HEK293 (cell line): ENCODE measurements around the gene OR5K4.

ENCODE experiments used
- CTCF ChIA-PET: fragments of 350-600 bp; formaldehyde crosslinking; extraction: SDS; loops from one replicate; lab custom pipeline; 2021; ENCODE audit warnings: antibody characterized with exemption; lab: Yijun Ruan, JAX
- POLR2A ChIA-PET: fragments of 300-600 bp; formaldehyde crosslinking; extraction: SDS; loops from one replicate; lab custom pipeline; 2020; ENCODE audit warnings: antibody characterized with exemption, inconsistent platforms; lab: Yijun Ruan, JAX
- H3K27ac ChIP-seq: fragments of 200-500 bp; sonication (Bioruptor generic); 2 replicates; pipeline ENCODE4 v1.5.1; 2014; ENCODE audit warnings: low read depth, low read length, control low read depth, inconsistent platforms; ENCODE audit errors: extremely low read depth
- H3K36me3 ChIP-seq, 2 experiments: fragments of 200-500 bp in 1 of 2; sonication (Bioruptor generic) in 1 of 2; 1 replicate in 1 of 2; 2 replicates in 1 of 2; pipeline ENCODE4 v1.5.1; 2014 to 2017; ENCODE audit warnings: inconsistent platforms in 2 of 2, low read length in 2 of 2; ENCODE audit not compliant: control insufficient read depth in 2 of 2, insufficient read depth in 1 of 2
- H3K4me1 ChIP-seq: fragments of 200-500 bp; sonication (Bioruptor generic); 2 replicates; pipeline ENCODE4 v1.5.1; 2014; ENCODE audit warnings: mild to moderate bottlenecking, low read length, inconsistent platforms; ENCODE audit not compliant: control insufficient read depth, insufficient read depth
- H3K4me3 ChIP-seq: 2 replicates; pipeline ENCODE4 v1.5.1; 2011; ENCODE audit warnings: low read depth, mild to moderate bottlenecking, control low read depth, low read length, moderate library complexity
- H3K9me3 ChIP-seq: fragments of 200-500 bp; sonication (Bioruptor generic); 2 replicates; pipeline ENCODE4 v1.5.1; 2014; ENCODE audit warnings: low read depth, low read length, inconsistent platforms; ENCODE audit not compliant: control insufficient read depth, insufficient read depth
- BCL11B ChIP-seq: fragments of 450-650 bp; formaldehyde crosslinking; IDR thresholded peaks from 2 replicates; pipeline ENCODE4 v1.5.1; 2016; ENCODE audit warnings: low read depth, missing biosample characterization, missing genetic modification characterization
- KLF10 ChIP-seq: fragments of 450-650 bp; IDR thresholded peaks from 2 replicates; pipeline ENCODE4 v1.5.1; 2018; ENCODE audit warnings: missing biosample characterization, mild to moderate bottlenecking, missing genetic modification characterization
- KLF8 ChIP-seq: fragments of 450-650 bp; formaldehyde crosslinking; IDR thresholded peaks from 2 replicates; pipeline ENCODE4 v1.5.1; 2016; ENCODE audit warnings: missing biosample characterization, missing genetic modification characterization
- OVOL3 ChIP-seq: fragments of 450-650 bp; formaldehyde crosslinking; IDR thresholded peaks from 2 replicates; pipeline ENCODE4 v1.5.1; 2016; ENCODE audit warnings: missing biosample characterization, missing genetic modification characterization
- PRDM1 ChIP-seq: fragments of 450-650 bp; formaldehyde crosslinking; IDR thresholded peaks from 2 replicates; pipeline ENCODE4; 2016; ENCODE audit warnings: missing biosample characterization, missing genetic modification characterization
- ZBTB20 ChIP-seq: fragments of 450-650 bp; formaldehyde crosslinking; IDR thresholded peaks from 2 replicates; pipeline ENCODE4 v1.5.1; 2016; ENCODE audit warnings: missing biosample characterization, missing genetic modification characterization
- ZEB2 ChIP-seq: fragments of 450-650 bp; formaldehyde crosslinking; IDR thresholded peaks from 2 replicates; pipeline ENCODE4 v1.5.1; 2016; ENCODE audit warnings: missing biosample characterization, missing genetic modification characterization
- ZNF146 ChIP-seq: fragments of 450-650 bp; formaldehyde crosslinking; IDR thresholded peaks from 2 replicates; pipeline ENCODE4 v1.5.1; 2016; ENCODE audit warnings: missing biosample characterization, missing genetic modification characterization
- ZNF16 ChIP-seq: fragments of 450-650 bp; formaldehyde crosslinking; IDR thresholded peaks from 2 replicates; pipeline ENCODE4 v1.5.1; 2016; ENCODE audit warnings: low read depth, missing biosample characterization, missing genetic modification characterization
- ZNF211 ChIP-seq: fragments of 450-650 bp; formaldehyde crosslinking; IDR thresholded peaks from 2 replicates; pipeline ENCODE4 v1.5.1; 2016; ENCODE audit warnings: low read depth, missing biosample characterization, missing genetic modification characterization
- ZNF221 ChIP-seq: fragments of 450-650 bp; formaldehyde crosslinking; IDR thresholded peaks from 2 replicates; pipeline ENCODE4 v1.5.1; 2017; ENCODE audit warnings: missing biosample characterization, missing genetic modification characterization, borderline replicate concordance
- ZNF23 ChIP-seq: fragments of 450-650 bp; formaldehyde crosslinking; IDR thresholded peaks from 2 replicates; pipeline ENCODE4 v1.5.1; 2016; ENCODE audit warnings: missing biosample characterization, missing genetic modification characterization, borderline replicate concordance
- ZNF24 ChIP-seq: fragments of 450-650 bp; formaldehyde crosslinking; IDR thresholded peaks from 2 replicates; pipeline ENCODE4 v1.5.1; 2016; ENCODE audit warnings: missing biosample characterization, missing genetic modification characterization
- ZNF274 ChIP-seq, 2 experiments: fragments of 200-500 bp in 1 of 2; fragments of 450-650 bp in 1 of 2; sonication (Bioruptor generic) in 1 of 2; formaldehyde crosslinking in 1 of 2; IDR thresholded peaks; 2 replicates each; pipeline versions ENCODE4 v1.5.1 to v1.6.1; 2014 to 2016; ENCODE audit warnings: borderline replicate concordance in 1 of 2, inconsistent platforms in 1 of 2, low read length in 1 of 2, missing biosample characterization in 1 of 2, missing genetic modification characterization in 1 of 2
- ZNF335 ChIP-seq: fragments of 450-650 bp; formaldehyde crosslinking; conservative IDR thresholded peaks from 2 replicates; pipeline ENCODE4 v1.5.1; 2016; ENCODE audit warnings: missing biosample characterization, missing genetic modification characterization
- ZNF354C ChIP-seq: fragments of 450-650 bp; formaldehyde crosslinking; IDR thresholded peaks from 2 replicates; pipeline ENCODE4 v1.5.1; 2016; ENCODE audit warnings: missing biosample characterization, missing genetic modification characterization, low read depth, borderline replicate concordance
- ZNF366 ChIP-seq: fragments of 450-650 bp; formaldehyde crosslinking; conservative IDR thresholded peaks from 2 replicates; pipeline ENCODE4 v1.5.1; 2016; ENCODE audit warnings: missing biosample characterization, missing genetic modification characterization
- ZNF433 ChIP-seq: fragments of 450-650 bp; formaldehyde crosslinking; IDR thresholded peaks from 2 replicates; pipeline ENCODE4 v1.5.1; 2016; ENCODE audit warnings: missing biosample characterization, missing genetic modification characterization, low read depth
- ZNF473 ChIP-seq: fragments of 450-650 bp; formaldehyde crosslinking; IDR thresholded peaks from 2 replicates; pipeline ENCODE4 v1.5.1; 2017; ENCODE audit warnings: missing biosample characterization, missing genetic modification characterization
- ZNF514 ChIP-seq: fragments of 450-650 bp; formaldehyde crosslinking; IDR thresholded peaks from 2 replicates; pipeline ENCODE4 v1.5.1; 2016; ENCODE audit warnings: missing biosample characterization, missing genetic modification characterization
- ZNF558 ChIP-seq: fragments of 450-650 bp; formaldehyde crosslinking; IDR thresholded peaks from 2 replicates; pipeline ENCODE4 v1.5.1; 2016; ENCODE audit warnings: missing biosample characterization, missing genetic modification characterization
- ZNF645 ChIP-seq: fragments of 450-650 bp; formaldehyde crosslinking; IDR thresholded peaks from 2 replicates; pipeline ENCODE4; 2016; ENCODE audit warnings: missing biosample characterization, missing genetic modification characterization
- ZNF768 ChIP-seq: fragments of 450-650 bp; formaldehyde crosslinking; IDR thresholded peaks from 2 replicates; pipeline ENCODE4 v1.5.1; 2018; ENCODE audit warnings: missing biosample characterization, mild to moderate bottlenecking, missing genetic modification characterization
- TF ChIP-seq, protein P1 (sequence below): fragments of 450-650 bp; formaldehyde crosslinking; IDR thresholded peaks from 2 replicates; pipeline ENCODE4 v1.5.1; 2016; ENCODE audit warnings: missing biosample characterization, missing genetic modification characterization
- TF ChIP-seq, protein P2 (sequence below): fragments of 450-650 bp; formaldehyde crosslinking; IDR thresholded peaks from 2 replicates; pipeline ENCODE4 v1.5.1; 2016; ENCODE audit warnings: missing biosample characterization, missing genetic modification characterization
- TF ChIP-seq, protein P3 (sequence below): fragments of 450-650 bp; formaldehyde crosslinking; IDR thresholded peaks from 2 replicates; pipeline ENCODE4 v1.5.1; 2017; ENCODE audit warnings: missing biosample characterization, missing genetic modification characterization
- TF ChIP-seq, protein P4 (sequence below): fragments of 450-650 bp; formaldehyde crosslinking; IDR thresholded peaks from 2 replicates; pipeline ENCODE4 v1.5.1; 2016; ENCODE audit warnings: missing biosample characterization, missing genetic modification characterization
- TF ChIP-seq, protein P5 (sequence below): sonication (generic); formaldehyde crosslinking; IDR thresholded peaks from 2 replicates; pipeline ENCODE4 v1.8.1; 2022; ENCODE audit warnings: mild to moderate bottlenecking, moderate library complexity, missing genetic modification reagents

The OR5K4 gene

DNA sequence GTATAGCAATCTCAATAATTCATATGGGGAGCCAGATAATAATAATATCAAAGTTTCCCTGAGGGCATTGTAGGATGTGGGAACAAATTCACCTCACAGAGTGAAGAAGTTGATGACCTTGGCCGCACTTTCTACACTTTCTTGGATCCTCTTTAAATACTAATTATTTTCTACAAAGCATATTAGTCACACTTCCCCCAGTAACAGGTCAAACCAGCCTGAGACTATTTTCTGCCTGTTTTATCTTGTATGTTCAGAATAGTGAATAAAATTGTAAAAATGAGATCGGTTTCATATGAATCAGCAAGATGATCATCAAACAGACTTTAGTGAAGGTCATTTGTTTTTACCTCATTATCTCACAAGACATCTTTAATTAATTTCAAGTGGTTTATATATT is 34.5 kb downstream of the OR5K4 start:
- POLR2A ChIA-PET: no interaction called here

DNA sequence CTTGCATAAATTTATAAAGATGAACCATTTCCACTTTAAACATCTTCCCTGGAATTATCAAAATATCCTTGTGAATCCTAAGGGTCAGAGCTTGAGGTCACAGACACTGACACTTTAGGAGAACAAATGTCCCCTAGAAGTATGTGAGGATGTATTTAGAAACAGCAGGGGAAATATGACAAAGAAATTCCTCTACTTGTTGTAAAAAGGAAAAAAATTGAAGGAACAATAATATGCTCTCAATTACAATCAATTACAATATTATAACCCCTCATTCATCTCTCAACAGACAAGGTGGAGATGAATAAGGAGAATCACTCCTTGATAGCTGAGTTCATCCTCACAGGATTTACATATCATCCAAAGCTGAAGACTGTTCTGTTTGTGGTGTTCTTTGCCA is 36.7 kb downstream of the OR5K4 start, which contains the start of gene OR5K3:
TSS of gene OR5K3 (plus strand) at position 301 of the 400 bp plus-strand sequence. CDS start at position 301, 0 bp downstream.
- TF ChIP-seq, protein P1, sequence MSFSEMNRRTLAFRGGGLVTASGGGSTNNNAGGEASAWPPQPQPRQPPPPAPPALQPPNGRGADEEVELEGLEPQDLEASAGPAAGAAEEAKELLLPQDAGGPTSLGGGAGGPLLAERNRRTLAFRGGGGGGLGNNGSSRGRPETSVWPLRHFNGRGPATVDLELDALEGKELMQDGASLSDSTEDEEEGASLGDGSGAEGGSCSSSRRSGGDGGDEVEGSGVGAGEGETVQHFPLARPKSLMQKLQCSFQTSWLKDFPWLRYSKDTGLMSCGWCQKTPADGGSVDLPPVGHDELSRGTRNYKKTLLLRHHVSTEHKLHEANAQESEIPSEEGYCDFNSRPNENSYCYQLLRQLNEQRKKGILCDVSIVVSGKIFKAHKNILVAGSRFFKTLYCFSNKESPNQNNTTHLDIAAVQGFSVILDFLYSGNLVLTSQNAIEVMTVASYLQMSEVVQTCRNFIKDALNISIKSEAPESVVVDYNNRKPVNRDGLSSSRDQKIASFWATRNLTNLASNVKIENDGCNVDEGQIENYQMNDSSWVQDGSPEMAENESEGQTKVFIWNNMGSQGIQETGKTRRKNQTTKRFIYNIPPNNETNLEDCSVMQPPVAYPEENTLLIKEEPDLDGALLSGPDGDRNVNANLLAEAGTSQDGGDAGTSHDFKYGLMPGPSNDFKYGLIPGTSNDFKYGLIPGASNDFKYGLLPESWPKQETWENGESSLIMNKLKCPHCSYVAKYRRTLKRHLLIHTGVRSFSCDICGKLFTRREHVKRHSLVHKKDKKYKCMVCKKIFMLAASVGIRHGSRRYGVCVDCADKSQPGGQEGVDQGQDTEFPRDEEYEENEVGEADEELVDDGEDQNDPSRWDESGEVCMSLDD (tag by site-specific recombination): no peak
- TF ChIP-seq ZNF768 (tag by site-specific recombination) (no peak), BCL11B (tag by site-specific recombination) (no peak), KLF10 (tag by site-specific recombination) (no peak), KLF8 (tag by site-specific recombination) (no peak), ZNF146 (tag by site-specific recombination) (no peak), ZNF433 (no peak), ZNF645 (tag by site-specific recombination) (no peak), ZNF274 (IDR thresholded peaks at IDR 0.05; ENCODE audit: low read length) (no peak), ZNF274 (tag by site-specific recombination; IDR thresholded peaks at IDR 0.05; ENCODE audit: borderline replicate concordance) (no peak), ZNF16 (tag by site-specific recombination) (no peak), ZEB2 (no peak), ZNF354C (no peak), PRDM1 (tag by site-specific recombination) (no peak)
- Histone ChIP-seq H3K27ac (no peak within 1 kb of the TSS), H3K36me3 (no peaks in the 10 kb centered on the region), H3K9me3 (no peaks in the 10 kb centered on the region), H3K4me3 (no peak within 1 kb of the TSS), H3K4me1 (no peaks in the 10 kb centered on the region)
- POLR2A ChIA-PET: no interaction called here
- CTCF ChIA-PET: no interaction called here

More for the DNA sequence above, 34.5 kb downstream of the OR5K4 start:
- no peaks in the 10 kb centered on the region for H3K9me3 ChIP-seq
- TF ChIP-seq, protein P2, sequence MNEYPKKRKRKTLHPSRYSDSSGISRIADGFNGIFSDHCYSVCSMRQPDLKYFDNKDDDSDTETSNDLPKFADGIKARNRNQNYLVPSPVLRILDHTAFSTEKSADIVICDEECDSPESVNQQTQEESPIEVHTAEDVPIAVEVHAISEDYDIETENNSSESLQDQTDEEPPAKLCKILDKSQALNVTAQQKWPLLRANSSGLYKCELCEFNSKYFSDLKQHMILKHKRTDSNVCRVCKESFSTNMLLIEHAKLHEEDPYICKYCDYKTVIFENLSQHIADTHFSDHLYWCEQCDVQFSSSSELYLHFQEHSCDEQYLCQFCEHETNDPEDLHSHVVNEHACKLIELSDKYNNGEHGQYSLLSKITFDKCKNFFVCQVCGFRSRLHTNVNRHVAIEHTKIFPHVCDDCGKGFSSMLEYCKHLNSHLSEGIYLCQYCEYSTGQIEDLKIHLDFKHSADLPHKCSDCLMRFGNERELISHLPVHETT (tag by site-specific recombination): no peak
- TF ChIP-seq, protein P3, sequence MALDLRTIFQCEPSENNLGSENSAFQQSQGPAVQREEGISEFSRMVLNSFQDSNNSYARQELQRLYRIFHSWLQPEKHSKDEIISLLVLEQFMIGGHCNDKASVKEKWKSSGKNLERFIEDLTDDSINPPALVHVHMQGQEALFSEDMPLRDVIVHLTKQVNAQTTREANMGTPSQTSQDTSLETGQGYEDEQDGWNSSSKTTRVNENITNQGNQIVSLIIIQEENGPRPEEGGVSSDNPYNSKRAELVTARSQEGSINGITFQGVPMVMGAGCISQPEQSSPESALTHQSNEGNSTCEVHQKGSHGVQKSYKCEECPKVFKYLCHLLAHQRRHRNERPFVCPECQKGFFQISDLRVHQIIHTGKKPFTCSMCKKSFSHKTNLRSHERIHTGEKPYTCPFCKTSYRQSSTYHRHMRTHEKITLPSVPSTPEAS (tag by site-specific recombination): no peak
- TF ChIP-seq ZNF366 (no peak), ZBTB20 (tag by site-specific recombination) (no peak), OVOL3 (tag by site-specific recombination) (no peak), ZNF23 (tag by site-specific recombination) (no peak), ZNF558 (tag by site-specific recombination) (no peak), ZNF221 (no peak), ZNF473 (tag by site-specific recombination) (no peak), ZNF335 (tag by site-specific recombination) (no peak), ZNF24 (tag by site-specific recombination) (no peak), ZNF514 (tag by site-specific recombination) (no peak), ZNF211 (tag by site-specific recombination) (no peak)
- TF ChIP-seq, protein P4, sequence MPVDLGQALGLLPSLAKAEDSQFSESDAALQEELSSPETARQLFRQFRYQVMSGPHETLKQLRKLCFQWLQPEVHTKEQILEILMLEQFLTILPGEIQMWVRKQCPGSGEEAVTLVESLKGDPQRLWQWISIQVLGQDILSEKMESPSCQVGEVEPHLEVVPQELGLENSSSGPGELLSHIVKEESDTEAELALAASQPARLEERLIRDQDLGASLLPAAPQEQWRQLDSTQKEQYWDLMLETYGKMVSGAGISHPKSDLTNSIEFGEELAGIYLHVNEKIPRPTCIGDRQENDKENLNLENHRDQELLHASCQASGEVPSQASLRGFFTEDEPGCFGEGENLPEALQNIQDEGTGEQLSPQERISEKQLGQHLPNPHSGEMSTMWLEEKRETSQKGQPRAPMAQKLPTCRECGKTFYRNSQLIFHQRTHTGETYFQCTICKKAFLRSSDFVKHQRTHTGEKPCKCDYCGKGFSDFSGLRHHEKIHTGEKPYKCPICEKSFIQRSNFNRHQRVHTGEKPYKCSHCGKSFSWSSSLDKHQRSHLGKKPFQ (tag by site-specific recombination): no peak
- TF ChIP-seq, protein P5, sequence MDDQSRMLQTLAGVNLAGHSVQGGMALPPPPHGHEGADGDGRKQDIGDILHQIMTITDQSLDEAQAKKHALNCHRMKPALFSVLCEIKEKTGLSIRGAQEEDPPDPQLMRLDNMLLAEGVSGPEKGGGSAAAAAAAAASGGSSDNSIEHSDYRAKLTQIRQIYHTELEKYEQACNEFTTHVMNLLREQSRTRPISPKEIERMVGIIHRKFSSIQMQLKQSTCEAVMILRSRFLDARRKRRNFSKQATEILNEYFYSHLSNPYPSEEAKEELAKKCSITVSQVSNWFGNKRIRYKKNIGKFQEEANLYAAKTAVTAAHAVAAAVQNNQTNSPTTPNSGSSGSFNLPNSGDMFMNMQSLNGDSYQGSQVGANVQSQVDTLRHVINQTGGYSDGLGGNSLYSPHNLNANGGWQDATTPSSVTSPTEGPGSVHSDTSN: no peak
- no peak overlapping the region for H3K27ac ChIP-seq
- no peaks in the 10 kb centered on the region for H3K4me1 ChIP-seq
- no peaks in the 10 kb centered on the region for H3K36me3 ChIP-seq
- CTCF ChIA-PET: no interaction called here
- no peak overlapping the region for H3K4me3 ChIP-seq
